ENCODE data around the gene ARL4A.

DNA sequence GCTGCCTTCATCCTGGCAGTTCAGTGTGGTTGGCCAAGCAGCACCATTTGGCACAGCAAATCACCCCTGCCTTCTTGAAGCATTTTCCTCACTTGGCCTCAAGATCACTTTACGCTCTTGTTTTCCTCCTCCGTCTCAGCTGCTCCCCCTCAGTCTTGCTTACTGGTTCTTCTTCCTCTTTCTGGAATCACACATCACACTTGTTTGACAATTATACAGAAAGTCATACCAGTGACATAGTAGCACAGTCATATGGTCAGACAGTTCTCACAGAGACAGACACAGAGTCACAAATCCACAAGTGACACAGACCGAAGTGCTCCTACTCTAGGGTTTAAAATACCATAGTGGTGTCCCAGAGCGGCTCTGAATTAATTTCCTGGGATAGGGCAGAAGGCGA is 43.8 kb upstream of the ARL4A start:
- TF ChIP-seq CTCF (IDR thresholded peaks at IDR 0.05) (no peak), POLR2A (IDR thresholded peaks at IDR 0.05) (no peak)
